Endodermal cell (in vitro differentiated cells): ENCODE results near the gene ERCC5. TPM values are rescaled to one million over a fixed set of nuclear protein-coding genes. Genes with fewer than 3 reads are reported as not detected.

Source experiments
- DNase-seq: peaks from one replicate; pipeline ENCODE4 v3.0.0-alpha.2; 2017
- H3K27ac ChIP-seq: 2 replicates; pipeline ENCODE4 v1.5.1; 2013; ENCODE audit warnings: mild to moderate bottlenecking, low read depth, low read length, moderate library complexity
- H3K27me3 ChIP-seq: 2 replicates; pipeline ENCODE4 v1.6.1; 2013; ENCODE audit warnings: mild to moderate bottlenecking, low read length, moderate library complexity; ENCODE audit not compliant: insufficient read depth, control insufficient read depth, poor library complexity, severe bottlenecking
- H3K36me3 ChIP-seq: 2 replicates; pipeline ENCODE4 v1.7.0; 2013; ENCODE audit warnings: mild to moderate bottlenecking, low read length, moderate library complexity; ENCODE audit not compliant: control insufficient read depth, insufficient read depth
- H3K4me1 ChIP-seq: one replicate; pipeline ENCODE4 v1.7.0; 2013; ENCODE audit warnings: low read length; ENCODE audit not compliant: control insufficient read depth, insufficient read depth
- H3K4me3 ChIP-seq: 2 replicates; pipeline ENCODE4 v1.5.1; 2013; ENCODE audit warnings: mild to moderate bottlenecking, low read length, moderate library complexity
- H3K9ac ChIP-seq: 2 replicates; pipeline ENCODE4 v1.6.1; 2013; ENCODE audit warnings: mild to moderate bottlenecking, low read length, moderate library complexity; ENCODE audit not compliant: poor library complexity, severe bottlenecking; ENCODE audit errors: extremely low read depth
- H3K9me3 ChIP-seq: 2 replicates; pipeline ENCODE4 v1.6.1; 2013; ENCODE audit warnings: mild to moderate bottlenecking, low read length, moderate library complexity; ENCODE audit not compliant: control insufficient read depth
- H3K27ac Mint-ChIP-seq: 2 replicates; pipeline ENCODE4 v1.8.0; 2020; ENCODE audit warnings: mixed read lengths
- H3K27me3 Mint-ChIP-seq: 2 replicates; pipeline ENCODE4 v1.8.0; 2021; ENCODE audit warnings: mild to moderate bottlenecking, mixed read lengths; ENCODE audit not compliant: insufficient read depth
- H3K36me3 Mint-ChIP-seq: 2 replicates; pipeline ENCODE4 v1.8.0; 2020; ENCODE audit warnings: low read depth, mixed read lengths
- H3K4me1 Mint-ChIP-seq: 2 replicates; pipeline ENCODE4 v1.8.0; 2020; ENCODE audit warnings: mixed read lengths
- H3K4me3 Mint-ChIP-seq: 2 replicates; pipeline ENCODE4 v1.8.0; 2020; ENCODE audit warnings: mild to moderate bottlenecking, moderate library complexity, mixed read lengths
- H3K9me3 Mint-ChIP-seq: 2 replicates; pipeline ENCODE4 v1.8.0; 2020; ENCODE audit warnings: mild to moderate bottlenecking, mixed read lengths
- CTCF ChIP-seq: fragments of 200-600 bp; sonication (generic); conservative IDR thresholded peaks from 2 replicates; pipeline ENCODE4 v1.5.0; 2021; ENCODE audit warnings: antibody characterized with exemption, mild to moderate bottlenecking
- WGBS, 2 experiments: methylation state at CpG; one replicate each; pipeline versions ENCODE4 v1.1.5 to v1.1.7; 2013; ENCODE audit warnings: missing lambda C conversion rate in 2 of 2, mixed read lengths in 1 of 2; ENCODE audit not compliant: insufficient coverage in 1 of 2, insufficient read length in 1 of 2; 5-methylcytosine and 5-hydroxymethylcytosine counted together
- total RNA-seq, 2 donors: library from RNA; stranded (reverse); fragmentation: NEBNext Ultra II Directional in 1 of 2; extraction: Animal tissue kit (Norgen Biotek cat#: 25700) in 1 of 2; gene quantifications; 2 replicates in 1 of 2; 3 replicates in 1 of 2; pipeline ENCODE4 v1.2.1, GENCODE V29; 2021

Gene ERCC5
- total RNA-seq, 2 donors from 2014 or later, result 22.4 to 26.7 TPM

- Mint-ChIP-seq H3K4me3 (peak overlapping the region; percentile 95), H3K27me3 (no peaks in the 10 kb centered on the region), H3K4me1 (peaks cover 16% of the 10 kb centered on the region), H3K9me3 (no peaks in the 10 kb centered on the region), H3K27ac (peak overlapping the region; percentile 98), H3K36me3 (no peaks in the 10 kb centered on the region)
- Histone ChIP-seq H3K9me3 (no peaks in the 10 kb centered on the region), H3K27ac (no peak overlapping the region), H3K27me3 (no peaks in the 10 kb centered on the region), H3K4me3 (peak overlapping the region; percentile 94), H3K4me1 (no peaks in the 10 kb centered on the region), H3K36me3 (no peaks in the 10 kb centered on the region), H3K9ac (peak overlapping the region; percentile 79)
- 7 to 27% methylated on average over 6 to 13 of the region's 13 CpGs for WGBS, 2 experiments
- DNase-seq, result no peak
- no peak for TF ChIP-seq CTCF
Observed at GRCh38 chr13:102845289-102845629, 573 bp upstream of the ERCC5 start.

- Mint-ChIP-seq H3K9me3 (no peaks in the 10 kb centered on the region), H3K4me1 (peaks cover 16% of the 10 kb centered on the region), H3K4me3 (peak overlapping the region; percentile 95), H3K27me3 (no peaks in the 10 kb centered on the region), H3K36me3 (no peaks in the 10 kb centered on the region), H3K27ac (peak overlapping the region; percentile 98)
- Histone ChIP-seq H3K27me3 (no peaks in the 10 kb centered on the region), H3K36me3 (no peaks in the 10 kb centered on the region), H3K4me1 (no peaks in the 10 kb centered on the region), H3K9me3 (no peaks in the 10 kb centered on the region), H3K9ac (peak overlapping the region; percentile 79), H3K4me3 (peak overlapping the region; percentile 94), H3K27ac (peak overlapping the region; percentile 94)
- TF ChIP-seq CTCF, result no peak
- DNase-seq, result peak; percentile 53
- 1 to 5% methylated on average over 16 to 30 of the region's 31 CpGs for WGBS, 2 experiments
Observed at GRCh38 chr13:102846261-102847015, 606 bp downstream of the ERCC5 start.

DNA sequence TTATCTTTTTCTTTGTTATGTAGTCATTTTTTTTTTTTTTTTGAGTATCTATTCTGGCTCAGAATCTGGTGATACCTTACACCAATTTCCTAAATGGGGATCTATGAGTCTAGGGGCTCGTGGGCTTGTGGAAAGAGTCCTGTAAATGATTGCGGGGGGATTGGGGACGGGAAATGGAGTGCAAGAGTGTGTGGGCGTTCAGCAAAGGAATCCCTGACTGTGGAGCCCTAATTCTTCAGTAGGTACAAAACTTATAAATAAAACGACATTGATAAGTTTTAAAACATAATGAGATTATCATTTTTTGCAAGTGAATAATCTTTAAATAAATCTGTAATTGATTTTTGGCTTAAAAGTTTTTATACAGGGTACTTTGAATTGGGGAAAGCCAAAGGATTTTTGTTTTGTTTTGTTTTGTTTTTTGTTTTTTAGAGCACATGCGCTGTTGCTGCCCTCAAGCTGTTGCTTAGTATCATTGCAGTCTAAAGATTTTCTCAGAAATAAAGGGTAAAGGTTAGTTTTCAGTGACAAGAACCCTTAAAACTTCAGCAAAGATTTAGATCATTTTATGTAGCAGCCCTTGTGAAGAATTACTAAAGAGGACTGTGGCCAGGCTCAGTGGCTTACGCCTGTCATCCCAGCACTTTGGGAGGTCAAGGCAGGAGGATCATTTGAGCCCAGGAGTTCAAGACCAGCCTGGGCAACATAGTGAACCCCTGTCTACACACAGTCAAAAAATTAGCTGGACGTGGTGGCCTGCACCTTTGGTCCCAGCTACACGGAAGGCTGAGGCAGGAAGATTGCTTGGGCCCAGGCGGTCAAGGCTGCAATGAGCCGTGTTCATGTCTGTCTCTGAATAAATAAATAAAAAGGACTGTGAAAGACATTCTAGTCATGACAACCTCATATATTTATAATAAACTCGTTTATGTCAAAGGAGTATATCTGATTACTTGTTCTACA is 1.7 kb downstream of the ERCC5 start:
- no peaks in the 10 kb centered on the region for H3K9me3 Mint-ChIP-seq
- H3K4me3 ChIP-seq, result peak overlapping the region; percentile 94
- H3K27ac Mint-ChIP-seq, result peak overlapping the region; percentile 54
- H3K9me3 ChIP-seq, result no peaks in the 10 kb centered on the region
- no peaks in the 10 kb centered on the region for H3K27me3 ChIP-seq
- no peak for DNase-seq
- peaks cover 2% of the 10 kb centered on the region for H3K36me3 Mint-ChIP-seq
- no peaks in the 10 kb centered on the region for H3K4me1 ChIP-seq
- peak; percentile 81 for TF ChIP-seq CTCF
- no peaks in the 10 kb centered on the region for H3K27me3 Mint-ChIP-seq
- H3K27ac ChIP-seq, result no peak overlapping the region
- peak overlapping the region; percentile 79 for H3K9ac ChIP-seq
- peaks cover 16% of the 10 kb centered on the region for H3K4me1 Mint-ChIP-seq
- peak overlapping the region; percentile 95 for H3K4me3 Mint-ChIP-seq
- 42 to 46% methylated on average over 3 to 9 of the region's 12 CpGs for WGBS, 2 experiments
- H3K36me3 ChIP-seq, result peaks cover 2% of the 10 kb centered on the region
